GM21619 (cell line): ENCODE data around the gene TASOR.
"Not testable (repeated sequence)": the region's sequence is repeated elsewhere in the genome, so short reads cannot be mapped to it uniquely, and the experiment has no call there.

Experiments used
- ATAC-seq: cut with Tn5 transposase; IDR thresholded peaks from one replicate; pipeline ENCODE4 v1.9.1; 2021; ENCODE audit not compliant: unreplicated experiment

TASOR gene

GRCh38 chr3:56683122-56683817, at the start of gene TASOR:
TSS of gene TASOR (minus strand) at chr3:56683265. CDS start at chr3:56683006, 259 bp downstream.
- ATAC-seq = peak; percentile 70

- ATAC-seq = no peak
These were observed 49.0 kb upstream of the TASOR start for GRCh38 chr3:56732109-56732508.

GRCh38 chr3:56725175-56725574, 42.1 kb upstream of the TASOR start:
- ATAC-seq = peak; percentile 98

- ATAC-seq = no peak
These were observed 41.6 kb upstream of the TASOR start for GRCh38 chr3:56724676-56725075.

- no peak for ATAC-seq
These were observed 37.8 kb upstream of the TASOR start for GRCh38 chr3:56720849-56721248.

GRCh38 chr3:56718809-56719208, 35.7 kb upstream of the TASOR start:
- ATAC-seq = not testable (repeated sequence)

- no peak for ATAC-seq
These were observed 28.3 kb upstream of the TASOR start for GRCh38 chr3:56711344-56711743.

- ATAC-seq = not testable (repeated sequence)
These were observed 24.3 kb upstream of the TASOR start for GRCh38 chr3:56707412-56707811.

- no peak for ATAC-seq
These were observed 23.6 kb upstream of the TASOR start for GRCh38 chr3:56706629-56707028.

GRCh38 chr3:56704706-56705105, 21.6 kb upstream of the TASOR start:
- ATAC-seq = no peak

- no peak for ATAC-seq
These were observed 19.6 kb upstream of the TASOR start for GRCh38 chr3:56702490-56703315.

- ATAC-seq = no peak
These were observed 17.1 kb upstream of the TASOR start for GRCh38 chr3:56700151-56700550.

- no peak for ATAC-seq
These were observed 12.0 kb upstream of the TASOR start for GRCh38 chr3:56694867-56695683.

GRCh38 chr3:56693750-56694149, 10.7 kb upstream of the TASOR start:
- no peak for ATAC-seq

- ATAC-seq = peak; percentile 77
These were observed 9.7 kb upstream of the TASOR start for GRCh38 chr3:56692520-56693433.

- not testable (repeated sequence) for ATAC-seq
These were observed 8.9 kb upstream of the TASOR start for GRCh38 chr3:56692001-56692365.

- ATAC-seq = no peak
These were observed 8.3 kb upstream of the TASOR start for GRCh38 chr3:56691165-56692000.

- no peak for ATAC-seq
These were observed 6.2 kb upstream of the TASOR start for GRCh38 chr3:56689303-56689702.

GRCh38 chr3:56688191-56688590, 5.1 kb upstream of the TASOR start:
- ATAC-seq = peak; percentile 33

- no peak for ATAC-seq
These were observed 964 bp upstream of the TASOR start for GRCh38 chr3:56684029-56684428.
